Hepatocyte (in vitro differentiated cells): Measurements from ENCODE around the gene NUTM2E.
"Not testable (repeated sequence)": the region's sequence is repeated elsewhere in the genome, so short reads cannot be mapped to it uniquely, and the experiment has no call there.

Experiments
- EZH2 ChIP-seq: fragments of 200-600 bp; sonication (generic); IDR thresholded peaks from 2 replicates; pipeline ENCODE4 v1.6.1; 2016; ENCODE audit warnings: antibody characterized with exemption, mild to moderate bottlenecking, borderline replicate concordance
- EZH2phosphoT487 ChIP-seq: fragments of 200-600 bp; sonication (generic); IDR thresholded peaks from one replicate; pipeline ENCODE4 v1.6.1; 2018; ENCODE audit warnings: antibody characterized with exemption, mild to moderate bottlenecking, low read depth, moderate library complexity; ENCODE audit not compliant: unreplicated experiment, severe bottlenecking
- TF ChIP-seq, protein P1 (sequence below): fragments of 200-600 bp; sonication (generic); IDR thresholded peaks from 2 replicates; pipeline ENCODE4 v1.5.1; 2016; ENCODE audit warnings: antibody characterized with exemption, mild to moderate bottlenecking; ENCODE audit not compliant: poor library complexity

DNA sequence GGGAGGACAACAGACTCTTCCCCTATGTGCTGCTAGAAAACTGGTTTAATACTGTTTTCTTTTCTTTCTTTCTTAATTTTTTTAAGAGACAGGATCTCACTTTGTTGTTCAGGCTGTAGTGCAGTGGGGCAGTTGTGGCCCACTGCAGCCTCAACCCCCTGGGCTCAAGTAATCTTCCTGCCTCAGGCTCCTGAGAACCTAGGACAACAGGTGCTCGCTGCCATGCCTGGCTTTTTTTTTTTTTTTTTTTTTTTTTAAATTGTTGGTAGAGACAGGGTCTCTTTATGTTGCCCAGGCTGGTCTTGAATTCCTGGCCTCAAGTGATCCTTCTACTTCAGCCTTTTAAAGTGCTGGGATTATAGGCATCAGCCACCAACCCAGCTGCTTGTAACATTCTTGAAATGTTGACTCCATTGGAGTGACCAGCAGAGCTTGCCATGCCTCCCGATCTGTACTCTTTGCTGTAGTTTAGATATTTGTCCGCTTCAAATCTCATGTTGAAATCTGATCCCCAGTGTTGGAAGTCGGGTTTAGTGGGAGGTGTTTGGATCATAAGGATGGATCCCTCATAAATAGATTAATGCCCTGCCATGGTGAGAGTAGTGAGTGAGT lies 34.5 kb upstream of the NUTM2E start:
- TF ChIP-seq, protein P1, sequence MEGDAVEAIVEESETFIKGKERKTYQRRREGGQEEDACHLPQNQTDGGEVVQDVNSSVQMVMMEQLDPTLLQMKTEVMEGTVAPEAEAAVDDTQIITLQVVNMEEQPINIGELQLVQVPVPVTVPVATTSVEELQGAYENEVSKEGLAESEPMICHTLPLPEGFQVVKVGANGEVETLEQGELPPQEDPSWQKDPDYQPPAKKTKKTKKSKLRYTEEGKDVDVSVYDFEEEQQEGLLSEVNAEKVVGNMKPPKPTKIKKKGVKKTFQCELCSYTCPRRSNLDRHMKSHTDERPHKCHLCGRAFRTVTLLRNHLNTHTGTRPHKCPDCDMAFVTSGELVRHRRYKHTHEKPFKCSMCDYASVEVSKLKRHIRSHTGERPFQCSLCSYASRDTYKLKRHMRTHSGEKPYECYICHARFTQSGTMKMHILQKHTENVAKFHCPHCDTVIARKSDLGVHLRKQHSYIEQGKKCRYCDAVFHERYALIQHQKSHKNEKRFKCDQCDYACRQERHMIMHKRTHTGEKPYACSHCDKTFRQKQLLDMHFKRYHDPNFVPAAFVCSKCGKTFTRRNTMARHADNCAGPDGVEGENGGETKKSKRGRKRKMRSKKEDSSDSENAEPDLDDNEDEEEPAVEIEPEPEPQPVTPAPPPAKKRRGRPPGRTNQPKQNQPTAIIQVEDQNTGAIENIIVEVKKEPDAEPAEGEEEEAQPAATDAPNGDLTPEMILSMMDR, result not testable (repeated sequence)
- not testable (repeated sequence) for TF ChIP-seq EZH2, EZH2phosphoT487
